RWPE2 (cell line): ENCODE data around the gene PHLDB1.

Experiments used
- ATAC-seq: fragments of 200-7000 bp; cut with Tn5 transposase; 3 replicates; pipeline ENCODE4 v1.9.1; 2021; ENCODE audit warnings: low read depth
- DNase-seq: peaks from one replicate; pipeline ENCODE4 v3.0.0-alpha.2; 2020; ENCODE audit warnings: low spot score
- H3K27ac ChIP-seq: fragments of 450-650 bp; 2 replicates; pipeline ENCODE4 v1.5.1; 2017; ENCODE audit warnings: mild to moderate bottlenecking; ENCODE audit not compliant: poor library complexity, severe bottlenecking
- H3K27me3 ChIP-seq: fragments of 250-450 bp; sonication (Bioruptor Pico); 2 replicates; pipeline ENCODE4 v1.5.1; 2021; ENCODE audit warnings: mild to moderate bottlenecking, moderate library complexity; ENCODE audit not compliant: insufficient read depth, poor library complexity, severe bottlenecking
- H3K36me3 ChIP-seq: fragments of 250-450 bp; sonication (Bioruptor Pico); 2 replicates; pipeline ENCODE4 v1.5.1; 2020; ENCODE audit warnings: low read depth, mild to moderate bottlenecking, moderate library complexity
- H3K4me1 ChIP-seq: fragments of 250-450 bp; sonication (Bioruptor Pico); 2 replicates; pipeline ENCODE4 v1.5.1; 2021; ENCODE audit warnings: mild to moderate bottlenecking, moderate library complexity; ENCODE audit not compliant: insufficient read depth, poor library complexity, severe bottlenecking
- H3K4me3 ChIP-seq: fragments of 250-450 bp; sonication (Bioruptor Pico); 2 replicates; pipeline ENCODE4 v1.5.1; 2021; ENCODE audit warnings: mild to moderate bottlenecking, moderate library complexity; ENCODE audit not compliant: severe bottlenecking
- H3K9me3 ChIP-seq: fragments of 250-450 bp; sonication (Bioruptor Pico); 2 replicates; pipeline ENCODE4 v1.5.1; 2021; ENCODE audit warnings: mild to moderate bottlenecking, moderate library complexity; ENCODE audit not compliant: severe bottlenecking
- TF ChIP-seq, protein P1 (sequence below): fragments of 450-650 bp; IDR thresholded peaks from one replicate; pipeline ENCODE4 v1.5.1; 2017; ENCODE audit warnings: mild to moderate bottlenecking, moderate library complexity; ENCODE audit not compliant: poor library complexity, severe bottlenecking

The PHLDB1 gene

DNA sequence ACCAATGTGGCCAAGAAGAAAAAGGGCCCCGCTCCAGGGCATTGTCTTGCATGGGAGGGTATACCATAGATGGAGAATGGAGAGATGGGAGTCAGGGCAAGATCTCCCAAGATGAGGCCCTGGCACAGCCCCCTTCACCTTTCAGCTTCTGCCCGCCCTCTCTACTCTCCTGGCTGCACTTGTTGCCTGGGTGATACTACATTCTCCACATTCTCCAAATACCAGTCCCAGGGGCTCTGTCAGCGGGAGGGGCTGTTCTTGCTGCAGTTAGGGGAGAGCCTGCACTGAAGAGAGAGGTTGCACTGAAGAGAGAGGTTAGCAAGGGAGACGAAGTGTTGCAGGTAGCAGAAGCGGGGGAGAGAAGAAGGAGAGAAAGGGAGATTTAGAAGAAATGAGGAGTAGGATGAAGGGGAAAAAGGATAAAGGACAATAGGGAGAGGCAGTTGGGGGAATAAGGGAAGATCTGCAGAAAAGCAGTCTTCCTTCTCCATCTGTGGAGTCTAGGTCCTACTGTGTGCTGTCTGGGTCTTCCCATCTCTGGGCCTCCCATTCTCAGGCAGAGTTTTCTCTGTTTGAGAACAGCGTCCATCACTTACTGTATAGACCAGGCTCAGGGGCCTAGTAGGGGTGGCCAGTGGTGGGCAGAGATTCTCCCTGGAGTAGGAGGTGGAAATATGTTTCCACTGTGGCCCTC lies 8.0 kb downstream of the PHLDB1 start:
- DNase-seq, result no peak
- Histone ChIP-seq H3K4me1 (peaks cover 32% of the 10 kb centered on the region), H3K27me3 (no peaks in the 10 kb centered on the region), H3K9me3 (no peaks in the 10 kb centered on the region), H3K27ac (peak overlapping the region; percentile 99), H3K4me3 (no peak overlapping the region), H3K36me3 (peaks cover 7% of the 10 kb centered on the region; the same call in 1 of the 2 replicates)
- ATAC-seq, result peak; percentile 20; the same call in 2 of the 3 replicates
- TF ChIP-seq, protein P1, sequence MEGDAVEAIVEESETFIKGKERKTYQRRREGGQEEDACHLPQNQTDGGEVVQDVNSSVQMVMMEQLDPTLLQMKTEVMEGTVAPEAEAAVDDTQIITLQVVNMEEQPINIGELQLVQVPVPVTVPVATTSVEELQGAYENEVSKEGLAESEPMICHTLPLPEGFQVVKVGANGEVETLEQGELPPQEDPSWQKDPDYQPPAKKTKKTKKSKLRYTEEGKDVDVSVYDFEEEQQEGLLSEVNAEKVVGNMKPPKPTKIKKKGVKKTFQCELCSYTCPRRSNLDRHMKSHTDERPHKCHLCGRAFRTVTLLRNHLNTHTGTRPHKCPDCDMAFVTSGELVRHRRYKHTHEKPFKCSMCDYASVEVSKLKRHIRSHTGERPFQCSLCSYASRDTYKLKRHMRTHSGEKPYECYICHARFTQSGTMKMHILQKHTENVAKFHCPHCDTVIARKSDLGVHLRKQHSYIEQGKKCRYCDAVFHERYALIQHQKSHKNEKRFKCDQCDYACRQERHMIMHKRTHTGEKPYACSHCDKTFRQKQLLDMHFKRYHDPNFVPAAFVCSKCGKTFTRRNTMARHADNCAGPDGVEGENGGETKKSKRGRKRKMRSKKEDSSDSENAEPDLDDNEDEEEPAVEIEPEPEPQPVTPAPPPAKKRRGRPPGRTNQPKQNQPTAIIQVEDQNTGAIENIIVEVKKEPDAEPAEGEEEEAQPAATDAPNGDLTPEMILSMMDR, result no peak

DNA sequence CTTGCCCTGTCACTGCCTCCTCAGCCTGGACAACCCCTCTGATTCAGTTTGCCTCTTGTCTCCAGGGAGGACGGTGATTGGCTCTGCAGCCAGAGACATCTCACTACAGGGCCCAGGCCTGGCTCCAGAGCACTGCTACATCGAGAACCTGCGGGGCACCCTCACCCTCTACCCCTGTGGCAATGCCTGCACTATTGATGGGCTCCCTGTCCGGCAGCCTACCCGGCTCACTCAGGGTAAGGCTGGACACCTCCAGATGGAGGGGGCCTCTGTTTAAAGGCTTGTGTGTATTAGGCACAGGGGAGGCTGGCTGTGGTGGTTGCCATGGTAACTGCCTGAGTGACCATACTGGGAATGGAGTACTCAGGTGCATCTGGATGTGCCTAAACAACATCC lies 8.6 kb downstream of the PHLDB1 start:
- Histone ChIP-seq H3K36me3 (peaks cover 7% of the 10 kb centered on the region; the same call in 1 of the 2 replicates), H3K27ac (peak overlapping the region; percentile 99), H3K4me3 (no peak overlapping the region), H3K9me3 (no peaks in the 10 kb centered on the region), H3K4me1 (peaks cover 38% of the 10 kb centered on the region), H3K27me3 (no peaks in the 10 kb centered on the region)
- no peak for DNase-seq
- TF ChIP-seq, protein P1, result no peak
- ATAC-seq, result no peak

DNA sequence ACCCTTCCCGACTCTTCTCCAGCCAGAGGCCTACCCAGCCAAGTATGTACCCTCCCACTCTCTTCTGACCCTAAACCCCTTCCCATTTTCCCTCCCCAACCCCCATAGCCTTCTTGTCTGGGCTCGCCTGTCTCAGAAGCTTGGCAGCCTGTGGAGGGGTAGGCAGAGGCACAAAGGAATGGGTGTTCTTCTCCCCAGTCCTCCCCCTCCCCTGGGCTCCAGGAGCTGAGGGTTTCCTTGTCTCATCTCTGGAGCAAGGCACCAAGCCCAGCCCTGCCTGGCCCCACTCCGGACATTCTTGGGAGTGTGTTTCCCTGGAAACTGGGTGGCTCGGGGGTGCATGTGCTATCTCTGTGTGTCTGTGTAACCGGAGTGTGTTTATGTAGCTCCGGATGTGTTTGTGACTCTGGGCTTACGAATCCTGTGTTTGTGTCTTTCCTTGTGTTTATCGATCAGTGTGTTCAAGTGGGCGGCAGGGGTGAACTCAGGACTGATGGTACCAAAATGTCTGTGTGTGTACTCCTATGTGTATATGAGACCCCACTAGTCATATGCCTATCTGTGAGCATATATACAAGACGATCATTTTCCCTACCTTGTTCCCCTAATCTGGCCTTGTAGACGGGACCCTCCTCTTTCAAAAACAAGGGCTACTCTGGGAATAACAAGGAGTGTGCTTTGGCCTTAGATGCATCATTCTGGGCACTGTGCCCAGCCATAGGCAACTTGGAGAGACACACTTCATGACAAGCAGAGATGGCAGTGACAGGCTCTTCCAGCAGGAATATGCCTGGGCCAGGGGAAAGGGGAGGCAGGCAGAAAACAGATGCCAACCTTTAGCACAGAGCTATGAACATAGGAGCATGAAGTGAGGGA lies 10.9 kb downstream of the PHLDB1 start:
- peak overlapping the region; percentile 99 for H3K27ac ChIP-seq
- no peaks in the 10 kb centered on the region for H3K9me3 ChIP-seq
- no peaks in the 10 kb centered on the region for H3K27me3 ChIP-seq
- no peak overlapping the region for H3K4me3 ChIP-seq
- ATAC-seq, result no peak
- TF ChIP-seq, protein P1, result no peak
- H3K36me3 ChIP-seq, result peaks cover 7% of the 10 kb centered on the region; the same call in 1 of the 2 replicates
- no peak for DNase-seq
- H3K4me1 ChIP-seq, result peaks cover 44% of the 10 kb centered on the region

DNA sequence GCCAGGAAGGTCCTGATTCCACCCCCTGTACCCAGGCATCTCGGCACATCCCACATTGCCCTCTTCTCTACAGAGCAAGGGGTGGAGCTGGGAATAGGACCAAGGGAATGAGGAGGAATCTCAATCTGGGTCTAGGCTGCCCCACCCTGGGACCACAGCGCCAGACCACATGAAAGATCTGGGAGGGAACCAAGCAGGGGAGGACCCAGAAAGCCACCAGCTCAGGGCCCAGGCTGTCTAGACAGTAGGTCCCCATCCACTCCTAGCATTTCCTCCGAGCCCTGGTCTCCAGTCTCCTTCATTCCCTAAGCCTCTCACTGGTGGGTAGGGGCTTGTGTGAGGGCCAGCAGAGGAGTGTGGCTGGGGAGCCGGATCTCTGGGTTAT lies 11.6 kb downstream of the PHLDB1 start:
- Histone ChIP-seq H3K27ac (peak overlapping the region; percentile 99), H3K27me3 (no peaks in the 10 kb centered on the region), H3K4me1 (peaks cover 50% of the 10 kb centered on the region), H3K9me3 (no peaks in the 10 kb centered on the region), H3K4me3 (no peak overlapping the region), H3K36me3 (peaks cover 10% of the 10 kb centered on the region; the same call in 1 of the 2 replicates)
- ATAC-seq (no peak), DNase-seq (no peak)
- TF ChIP-seq, protein P1, result no peak
